DND-41 (cell line): Measurements from ENCODE around the gene DKC1.

Experiments
- ATAC-seq: fragments of 200-7000 bp; cut with Tn5 transposase; 3 replicates; pipeline ENCODE4 v1.9.1; 2021; ENCODE audit warnings: low read depth; ENCODE audit not compliant: insufficient read depth
- DNase-seq: peaks from one replicate; pipeline ENCODE4 v3.0.0-alpha.2; 2020
- H2AFZ ChIP-seq: 2 replicates; pipeline ENCODE4 v1.6.0; 2012; ENCODE audit warnings: low read depth, low read length
- H3K27ac ChIP-seq: 2 replicates; pipeline ENCODE4 v1.5.1; 2012; ENCODE audit warnings: low read length, inconsistent platforms
- H3K27me3 ChIP-seq: fragments of 200-600 bp; sonication (generic); 2 replicates; pipeline ENCODE4 v1.6.0; 2012; ENCODE audit warnings: low read length, mild to moderate bottlenecking, inconsistent platforms; ENCODE audit not compliant: insufficient read depth, poor library complexity
- H3K36me3 ChIP-seq: 2 replicates; pipeline ENCODE4 v1.5.1; 2012; ENCODE audit warnings: low read length, inconsistent platforms; ENCODE audit not compliant: insufficient read depth
- H3K4me1 ChIP-seq: 2 replicates; pipeline ENCODE4 v1.5.1; 2012; ENCODE audit warnings: mild to moderate bottlenecking, low read length; ENCODE audit not compliant: insufficient read depth
- H3K4me2 ChIP-seq: 2 replicates; pipeline ENCODE4 v1.6.0; 2012; ENCODE audit warnings: mild to moderate bottlenecking, moderate library complexity, low read length, inconsistent platforms; ENCODE audit not compliant: insufficient read depth
- H3K4me3 ChIP-seq, 2 experiments: fragments of 200-600 bp in 1 of 2; shearing (Covaris generic) in 1 of 2; 2 replicates each; pipeline ENCODE4 v1.5.1; 2012 to 2016; ENCODE audit warnings: inconsistent platforms in 2 of 2, low read length in 2 of 2, mild to moderate bottlenecking in 2 of 2, low read depth in 1 of 2, moderate library complexity in 1 of 2
- H3K79me2 ChIP-seq: 2 replicates; pipeline ENCODE4 v1.6.0; 2012; ENCODE audit warnings: low read length, inconsistent platforms; ENCODE audit not compliant: insufficient read depth
- H3K9ac ChIP-seq: 2 replicates; pipeline ENCODE4 v1.6.0; 2012; ENCODE audit warnings: low read depth, mild to moderate bottlenecking, inconsistent platforms, low read length, moderate library complexity
- H3K9me3 ChIP-seq: 2 replicates; pipeline ENCODE4 v1.5.1; 2012; ENCODE audit warnings: low read length, moderate library complexity, mild to moderate bottlenecking, inconsistent platforms; ENCODE audit not compliant: insufficient read depth, severe bottlenecking
- H4K20me1 ChIP-seq: 2 replicates; pipeline ENCODE4 v1.6.0; 2012; ENCODE audit warnings: low read length; ENCODE audit not compliant: insufficient read depth
- EZH2 ChIP-seq: IDR thresholded peaks from 3 replicates; pipeline ENCODE4 v1.6.1; 2012; ENCODE audit warnings: borderline replicate concordance, low read depth, mild to moderate bottlenecking, moderate library complexity, low read length, inconsistent platforms; ENCODE audit not compliant: severe bottlenecking
- TF ChIP-seq, protein P1 (sequence below): IDR thresholded peaks from 2 replicates; pipeline ENCODE4 v1.5.1; 2012; ENCODE audit warnings: borderline replicate concordance, low read length, moderate library complexity, mild to moderate bottlenecking; ENCODE audit not compliant: poor library complexity, severe bottlenecking; ENCODE audit errors: extremely low read depth

DKC1 gene

DNA sequence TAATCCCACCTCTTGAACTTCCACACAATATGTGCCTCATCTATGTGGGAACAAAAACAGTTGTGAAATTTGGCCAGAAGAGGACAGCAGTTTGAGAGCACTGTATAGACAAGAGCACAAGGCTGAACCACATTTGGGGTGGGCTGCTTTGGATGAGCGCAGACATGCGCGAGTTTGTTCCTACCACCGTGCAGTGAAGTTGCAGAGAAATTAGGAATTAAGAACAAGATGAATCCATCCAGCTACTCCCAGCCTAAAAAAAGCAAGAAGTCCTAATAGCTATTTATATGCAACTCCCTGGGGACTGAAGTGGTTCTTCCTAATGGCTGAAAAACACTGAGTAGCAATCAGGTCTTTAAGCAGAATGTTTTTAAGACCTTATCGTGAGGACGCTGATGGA lies 12.8 kb upstream of the DKC1 start:
- H4K20me1 ChIP-seq, result no peaks in the 10 kb centered on the region; the same call in 1 of the 2 replicates
- peak overlapping the region; percentile 91 for H3K4me2 ChIP-seq
- DNase-seq, result peak; percentile 45
- H3K9ac ChIP-seq, result peak overlapping the region; percentile 82
- TF ChIP-seq EZH2, result no peak
- TF ChIP-seq, protein P1, sequence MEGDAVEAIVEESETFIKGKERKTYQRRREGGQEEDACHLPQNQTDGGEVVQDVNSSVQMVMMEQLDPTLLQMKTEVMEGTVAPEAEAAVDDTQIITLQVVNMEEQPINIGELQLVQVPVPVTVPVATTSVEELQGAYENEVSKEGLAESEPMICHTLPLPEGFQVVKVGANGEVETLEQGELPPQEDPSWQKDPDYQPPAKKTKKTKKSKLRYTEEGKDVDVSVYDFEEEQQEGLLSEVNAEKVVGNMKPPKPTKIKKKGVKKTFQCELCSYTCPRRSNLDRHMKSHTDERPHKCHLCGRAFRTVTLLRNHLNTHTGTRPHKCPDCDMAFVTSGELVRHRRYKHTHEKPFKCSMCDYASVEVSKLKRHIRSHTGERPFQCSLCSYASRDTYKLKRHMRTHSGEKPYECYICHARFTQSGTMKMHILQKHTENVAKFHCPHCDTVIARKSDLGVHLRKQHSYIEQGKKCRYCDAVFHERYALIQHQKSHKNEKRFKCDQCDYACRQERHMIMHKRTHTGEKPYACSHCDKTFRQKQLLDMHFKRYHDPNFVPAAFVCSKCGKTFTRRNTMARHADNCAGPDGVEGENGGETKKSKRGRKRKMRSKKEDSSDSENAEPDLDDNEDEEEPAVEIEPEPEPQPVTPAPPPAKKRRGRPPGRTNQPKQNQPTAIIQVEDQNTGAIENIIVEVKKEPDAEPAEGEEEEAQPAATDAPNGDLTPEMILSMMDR, result peak; percentile 15
- no peaks in the 10 kb centered on the region for H3K27me3 ChIP-seq
- H3K9me3 ChIP-seq, result peaks cover 3% of the 10 kb centered on the region
- ATAC-seq, result peak; percentile 59
- H3K36me3 ChIP-seq, result no peaks in the 10 kb centered on the region
- H3K27ac ChIP-seq, result peak overlapping the region; percentile 88
- peak overlapping the region; percentile 32 to 88 for H3K4me3 ChIP-seq
- peaks cover 59% of the 10 kb centered on the region for H3K79me2 ChIP-seq
- peak overlapping the region; percentile 61 for H2AFZ ChIP-seq
- H3K4me1 ChIP-seq, result peaks cover 46% of the 10 kb centered on the region

DNA sequence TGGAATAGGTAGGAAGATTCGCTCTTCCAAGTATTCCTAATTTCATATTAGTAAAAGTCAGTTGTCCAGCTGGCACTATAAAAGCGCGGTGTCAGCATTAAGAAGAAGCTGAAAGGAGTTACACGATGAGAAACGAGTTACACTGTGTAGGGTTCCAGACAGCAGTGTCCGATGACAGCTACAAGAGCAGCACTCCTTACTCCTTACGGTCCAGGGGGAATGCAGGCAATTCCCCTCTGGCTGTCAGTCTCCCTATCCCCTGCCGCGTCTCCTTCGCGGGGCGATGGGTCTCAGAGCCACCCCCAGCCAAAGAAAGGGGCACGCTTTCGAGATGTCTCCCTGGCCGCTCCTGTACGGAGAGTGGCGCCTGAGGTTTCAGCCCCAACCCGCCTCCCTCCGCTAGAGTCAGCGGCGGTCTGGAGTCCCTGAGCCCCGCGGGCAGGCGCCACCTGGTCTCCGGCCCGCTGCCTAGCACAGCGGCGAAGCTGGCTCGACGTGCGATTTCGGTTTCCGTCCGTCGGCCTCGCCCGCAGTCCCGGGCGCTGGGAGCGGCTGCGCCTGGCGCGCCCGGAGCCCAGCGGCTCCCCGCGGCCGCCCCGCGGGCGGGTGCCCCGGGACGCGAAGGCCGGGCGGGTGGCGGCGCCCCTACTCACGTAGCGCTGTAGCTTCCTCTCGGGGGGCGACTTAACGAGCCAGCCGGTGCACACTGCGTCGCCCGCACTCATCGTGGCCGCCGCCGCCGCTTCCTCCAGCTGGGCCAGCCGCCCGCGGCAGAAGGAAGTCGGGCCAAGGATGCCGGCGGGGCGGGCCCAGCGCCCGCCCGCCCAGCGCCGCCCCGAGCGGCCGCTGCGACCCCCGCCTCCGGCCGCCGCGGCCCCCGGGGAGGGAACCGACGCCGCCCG lies 12.1 kb upstream of the DKC1 start, which contains the start of gene GAB3:
GAB3 (minus strand) TSS at position 777 of the 902 bp plus-strand sequence; CDS start at position 725, 52 bp downstream.
- Histone ChIP-seq H2AFZ (peak within 1 kb of the TSS; percentile 94), H3K9ac (peak within 1 kb of the TSS; percentile 82)
- peak; percentile 65 for DNase-seq

DNA sequence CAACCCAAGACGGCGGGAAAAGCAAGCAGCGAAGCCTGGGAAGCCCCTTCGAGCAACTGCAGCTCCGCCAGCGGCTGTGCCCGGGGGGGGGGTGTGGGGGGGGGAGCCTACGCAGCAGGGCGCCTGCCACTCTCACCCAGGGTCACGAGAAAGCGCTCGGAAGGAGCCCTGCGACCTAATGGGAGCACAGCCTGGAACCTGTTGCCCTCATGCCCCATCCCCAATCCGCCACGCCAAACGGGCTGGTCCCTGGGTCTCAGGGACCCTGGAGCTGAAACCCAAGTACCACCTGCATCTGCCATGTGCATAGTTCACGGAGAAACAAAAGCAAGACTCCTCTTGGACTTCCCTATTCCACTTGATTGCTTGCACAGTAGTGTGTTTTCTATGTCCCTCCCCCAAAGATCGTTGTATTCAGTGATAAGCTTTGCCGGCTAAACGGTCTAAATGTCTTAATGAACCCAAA lies 11.4 kb upstream of the DKC1 start:
- Histone ChIP-seq H4K20me1 (no peaks in the 10 kb centered on the region; the same call in 1 of the 2 replicates), H3K9me3 (no peaks in the 10 kb centered on the region), H3K9ac (peak overlapping the region; percentile 82), H3K4me1 (peaks cover 44% of the 10 kb centered on the region), H3K27ac (peak overlapping the region; percentile 88), H3K4me3 (peak overlapping the region; percentile 17 to 88; a peak in 3 of 4 replicates), H3K79me2 (peaks cover 46% of the 10 kb centered on the region), H3K4me2 (peak overlapping the region; percentile 79), H2AFZ (peak overlapping the region; percentile 94), H3K27me3 (no peaks in the 10 kb centered on the region), H3K36me3 (no peaks in the 10 kb centered on the region)
- DNase-seq (peak; percentile 61), ATAC-seq (peak; percentile 41)
- TF ChIP-seq EZH2, result no peak
- TF ChIP-seq, protein P1, result no peak

More for the DNA sequence above, 12.1 kb upstream of the DKC1 start, which contains the start of gene GAB3:
- TF ChIP-seq, protein P1, result no peak
- no peak for TF ChIP-seq EZH2
- peak within 1 kb of the TSS; percentile 91 for H3K4me2 ChIP-seq
- H3K27ac ChIP-seq, result peak within 1 kb of the TSS; percentile 88
- peaks cover 52% of the 10 kb centered on the region for H3K79me2 ChIP-seq
- peak within 1 kb of the TSS; percentile 32 to 88 for H3K4me3 ChIP-seq
- no peaks in the 10 kb centered on the region for H3K27me3 ChIP-seq
- H3K36me3 ChIP-seq, result no peaks in the 10 kb centered on the region
- peaks cover 3% of the 10 kb centered on the region for H3K9me3 ChIP-seq
- peak; percentile 54 for ATAC-seq
- H4K20me1 ChIP-seq, result no peaks in the 10 kb centered on the region; the same call in 1 of the 2 replicates
- H3K4me1 ChIP-seq, result peaks cover 44% of the 10 kb centered on the region
